ENCODE results near the gene LIN52. TPM values are rescaled to one million over a fixed set of nuclear protein-coding genes. Genes with fewer than 3 reads are reported as not detected.

Gene LIN52
- total and polyA plus RNA-seq, 9 of the 15 experiments (the other 6 are each of a cell fraction or from before 2014, with no cell fraction given) = 4.6 to 11.8 (median 9.2) TPM

DNA sequence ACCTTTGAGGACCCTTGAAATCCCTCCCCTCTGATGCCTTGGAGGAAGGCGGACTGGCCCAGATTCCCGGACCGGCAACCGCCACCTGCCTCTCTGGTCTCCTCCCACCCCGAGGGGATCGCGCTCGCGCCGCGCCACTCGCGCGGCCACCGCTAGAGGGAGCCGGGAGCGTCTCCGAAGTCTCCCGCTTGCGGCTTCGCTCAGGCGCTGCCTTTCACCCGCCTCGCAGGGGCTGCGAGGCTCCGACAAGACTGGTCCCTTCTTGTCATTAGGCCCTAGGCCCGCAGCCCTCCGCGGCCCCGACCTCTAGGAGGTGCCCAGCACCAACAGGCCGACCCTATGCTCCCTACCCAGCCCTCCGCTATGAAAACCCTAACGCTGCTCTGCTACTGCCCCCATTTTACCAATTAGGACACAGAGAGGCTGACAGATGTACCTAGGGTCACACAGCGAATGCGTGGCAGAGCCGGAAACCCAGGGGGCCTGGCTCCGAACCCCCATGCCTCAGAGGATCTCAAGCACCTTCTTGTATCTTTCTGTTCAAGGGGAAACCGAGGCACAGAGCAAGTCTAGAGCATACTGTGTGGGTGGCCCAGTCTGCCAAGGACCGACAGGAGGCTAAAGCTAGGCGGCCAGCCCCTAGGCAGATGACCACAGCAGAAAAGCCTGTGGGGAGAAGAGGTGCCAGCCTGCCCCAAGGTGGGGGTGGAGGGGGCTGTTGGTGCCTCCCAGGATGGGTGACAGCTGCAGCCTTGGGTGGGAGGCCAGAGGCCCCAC, 133.1 kb downstream of the LIN52 start (continued):
- TF ChIP-seq, protein P1, sequence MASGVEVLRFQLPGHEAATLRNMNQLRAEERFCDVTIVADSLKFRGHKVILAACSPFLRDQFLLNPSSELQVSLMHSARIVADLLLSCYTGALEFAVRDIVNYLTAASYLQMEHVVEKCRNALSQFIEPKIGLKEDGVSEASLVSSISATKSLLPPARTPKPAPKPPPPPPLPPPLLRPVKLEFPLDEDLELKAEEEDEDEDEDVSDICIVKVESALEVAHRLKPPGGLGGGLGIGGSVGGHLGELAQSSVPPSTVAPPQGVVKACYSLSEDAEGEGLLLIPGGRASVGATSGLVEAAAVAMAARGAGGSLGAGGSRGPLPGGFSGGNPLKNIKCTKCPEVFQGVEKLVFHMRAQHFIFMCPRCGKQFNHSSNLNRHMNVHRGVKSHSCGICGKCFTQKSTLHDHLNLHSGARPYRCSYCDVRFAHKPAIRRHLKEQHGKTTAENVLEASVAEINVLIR (CRISPR knock-in tag; IDR thresholded peaks at IDR 0.05) = no peak
- TF ChIP-seq U2AF1 (optimal IDR thresholded peaks at IDR 0.05; ENCODE audit: low read depth, low read length) = no peak
- 0 out of 2 replicates have a peak, but pooled peaks have one; percentile 15 for TF ChIP-seq SMARCA5 (IDR thresholded peaks at IDR 0.05)
- no peak for TF ChIP-seq PHF20 (IDR thresholded peaks at IDR 0.05; ENCODE audit: partially characterized antibody)
- no peak for TF ChIP-seq HLTF (IDR thresholded peaks at IDR 0.05)
- TF ChIP-seq ATF7 (IDR thresholded peaks at IDR 0.05) = no peak
- TF ChIP-seq NEUROD1 (IDR thresholded peaks at IDR 0.05; ENCODE audit: borderline replicate concordance, low read depth, low read length, partially characterized antibody) = no peak
- TF ChIP-seq GTF2F1 (IDR thresholded peaks at IDR 0.05; ENCODE audit: low read depth, low read length) = no peak
- 0 out of 2 replicates have a peak, but pooled peaks have one; percentile 25 for TF ChIP-seq KDM2B (CRISPR knock-in tag; IDR thresholded peaks at IDR 0.05)
- TF ChIP-seq ZNF41 (CRISPR knock-in tag; conservative IDR thresholded peaks at IDR 0.05) = no peak
- no peak for TF ChIP-seq FOXP1 (CRISPR knock-in tag; IDR thresholded peaks at IDR 0.05)
- TF ChIP-seq PCBP1 (IDR thresholded peaks at IDR 0.05; ENCODE audit: low read depth, low read length, poor library complexity, severe bottlenecking) = no peak
- no peak for TF ChIP-seq RBM34 (IDR thresholded peaks at IDR 0.05; ENCODE audit: borderline replicate concordance, insufficient read depth, low read length)
- peak; percentile 25; the same call in 1 of the 2 replicates for TF ChIP-seq ZFX (CRISPR knock-in tag; IDR thresholded peaks at IDR 0.05)
- TF ChIP-seq, protein P2, sequence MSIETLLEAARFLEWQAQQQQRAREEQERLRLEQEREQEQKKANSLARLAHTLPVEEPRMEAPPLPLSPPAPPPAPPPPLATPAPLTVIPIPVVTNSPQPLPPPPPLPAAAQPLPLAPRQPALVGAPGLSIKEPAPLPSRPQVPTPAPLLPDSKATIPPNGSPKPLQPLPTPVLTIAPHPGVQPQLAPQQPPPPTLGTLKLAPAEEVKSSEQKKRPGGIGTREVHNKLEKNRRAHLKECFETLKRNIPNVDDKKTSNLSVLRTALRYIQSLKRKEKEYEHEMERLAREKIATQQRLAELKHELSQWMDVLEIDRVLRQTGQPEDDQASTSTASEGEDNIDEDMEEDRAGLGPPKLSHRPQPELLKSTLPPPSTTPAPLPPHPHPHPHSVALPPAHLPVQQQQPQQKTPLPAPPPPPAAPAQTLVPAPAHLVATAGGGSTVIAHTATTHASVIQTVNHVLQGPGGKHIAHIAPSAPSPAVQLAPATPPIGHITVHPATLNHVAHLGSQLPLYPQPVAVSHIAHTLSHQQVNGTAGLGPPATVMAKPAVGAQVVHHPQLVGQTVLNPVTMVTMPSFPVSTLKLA (conservative IDR thresholded peaks at IDR 0.05) = 0 out of 4 replicates have a peak, but pooled peaks of 1 of the 2 experiments have one; percentile 19
- TF ChIP-seq CBX1 (IDR thresholded peaks at IDR 0.05; ENCODE audit: low read depth) = no peak
- peak; percentile 52; the same call in 1 of the 2 replicates for TF ChIP-seq SAFB (IDR thresholded peaks at IDR 0.05; ENCODE audit: borderline replicate concordance, low read depth, low read length)
- peak; percentile 23; the same call in 1 of the 2 replicates for TF ChIP-seq CTBP1 (IDR thresholded peaks at IDR 0.05; ENCODE audit: borderline replicate concordance)
- no peak for TF ChIP-seq MTA1 (IDR thresholded peaks at IDR 0.05; ENCODE audit: borderline replicate concordance)
- no peak for TF ChIP-seq POLR2AphosphoS5 (IDR thresholded peaks at IDR 0.05; ENCODE audit: control insufficient read depth, insufficient read depth, low read depth, low read length)
- TF ChIP-seq, protein P3, sequence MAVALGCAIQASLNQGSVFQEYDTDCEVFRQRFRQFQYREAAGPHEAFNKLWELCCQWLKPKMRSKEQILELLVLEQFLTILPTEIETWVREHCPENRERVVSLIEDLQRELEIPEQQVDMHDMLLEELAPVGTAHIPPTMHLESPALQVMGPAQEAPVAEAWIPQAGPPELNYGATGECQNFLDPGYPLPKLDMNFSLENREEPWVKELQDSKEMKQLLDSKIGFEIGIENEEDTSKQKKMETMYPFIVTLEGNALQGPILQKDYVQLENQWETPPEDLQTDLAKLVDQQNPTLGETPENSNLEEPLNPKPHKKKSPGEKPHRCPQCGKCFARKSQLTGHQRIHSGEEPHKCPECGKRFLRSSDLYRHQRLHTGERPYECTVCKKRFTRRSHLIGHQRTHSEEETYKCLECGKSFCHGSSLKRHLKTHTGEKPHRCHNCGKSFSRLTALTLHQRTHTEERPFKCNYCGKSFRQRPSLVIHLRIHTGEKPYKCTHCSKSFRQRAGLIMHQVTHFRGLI (CRISPR knock-in tag; IDR thresholded peaks at IDR 0.05) = no peak
- TF ChIP-seq, protein P4, sequence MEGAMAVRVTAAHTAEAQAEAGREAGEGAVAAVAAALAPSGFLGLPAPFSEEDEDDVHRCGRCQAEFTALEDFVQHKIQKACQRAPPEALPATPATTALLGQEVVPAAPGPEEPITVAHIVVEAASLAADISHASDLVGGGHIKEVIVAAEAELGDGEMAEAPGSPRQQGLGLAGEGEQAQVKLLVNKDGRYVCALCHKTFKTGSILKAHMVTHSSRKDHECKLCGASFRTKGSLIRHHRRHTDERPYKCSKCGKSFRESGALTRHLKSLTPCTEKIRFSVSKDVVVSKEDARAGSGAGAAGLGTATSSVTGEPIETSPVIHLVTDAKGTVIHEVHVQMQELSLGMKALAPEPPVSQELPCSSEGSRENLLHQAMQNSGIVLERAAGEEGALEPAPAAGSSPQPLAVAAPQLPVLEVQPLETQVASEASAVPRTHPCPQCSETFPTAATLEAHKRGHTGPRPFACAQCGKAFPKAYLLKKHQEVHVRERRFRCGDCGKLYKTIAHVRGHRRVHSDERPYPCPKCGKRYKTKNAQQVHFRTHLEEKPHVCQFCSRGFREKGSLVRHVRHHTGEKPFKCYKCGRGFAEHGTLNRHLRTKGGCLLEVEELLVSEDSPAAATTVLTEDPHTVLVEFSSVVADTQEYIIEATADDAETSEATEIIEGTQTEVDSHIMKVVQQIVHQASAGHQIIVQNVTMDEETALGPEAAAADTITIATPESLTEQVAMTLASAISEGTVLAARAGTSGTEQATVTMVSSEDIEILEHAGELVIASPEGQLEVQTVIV (CRISPR knock-in tag; IDR thresholded peaks at IDR 0.05; ENCODE audit: borderline replicate concordance) = no peak
